Endothelial cell of hepatic sinusoid (primary cell): Measurements from ENCODE around the gene MTERF2.

Source experiments
- in situ Hi-C: cut with HindIII; loops from 2 replicates; pipeline ENCODE4 v1.10.0; 2017; ENCODE audit warnings: low sequenced_read_pairs

The MTERF2 gene

DNA sequence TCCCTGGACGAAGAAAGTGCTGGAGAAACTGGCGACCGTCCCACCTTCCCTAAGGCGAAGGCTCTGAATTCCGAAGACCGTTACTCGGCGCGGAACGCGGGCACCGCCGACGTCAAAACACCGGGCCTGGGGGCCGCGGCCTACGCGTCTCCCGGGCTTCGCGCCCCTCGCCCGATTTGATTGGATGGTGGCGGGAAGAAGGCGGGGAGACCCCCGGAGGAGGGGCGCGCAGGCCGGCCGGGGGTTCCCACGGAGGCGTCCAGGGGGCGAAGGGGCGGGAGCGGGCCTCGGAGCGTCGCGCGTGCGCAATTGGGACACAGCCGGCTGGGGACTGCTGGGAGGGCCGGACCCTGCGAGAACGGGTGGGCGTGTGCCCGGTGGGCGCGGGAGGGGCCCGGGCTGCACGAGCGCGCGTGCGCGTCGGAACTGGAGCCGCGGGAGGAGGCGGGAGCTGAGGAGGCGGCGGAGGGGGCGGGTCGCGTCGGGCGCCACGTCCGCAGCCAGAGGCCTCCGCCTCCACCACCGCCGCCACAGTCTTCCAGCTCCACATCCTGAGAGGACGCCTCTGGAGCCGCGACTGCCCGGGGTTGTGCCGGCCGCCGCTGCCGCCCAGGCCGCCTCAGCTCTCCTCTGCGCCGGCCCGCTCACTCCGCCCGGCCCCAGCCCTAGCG, 31.4 kb downstream of the MTERF2 start, which contains the start of gene TMEM263:
TMEM263 (plus strand) TSS at position 531 of the 671 bp plus-strand sequence. CDS start 11,210 bp downstream, outside the sequence.
- in situ Hi-C loops, result no loop called here

DNA sequence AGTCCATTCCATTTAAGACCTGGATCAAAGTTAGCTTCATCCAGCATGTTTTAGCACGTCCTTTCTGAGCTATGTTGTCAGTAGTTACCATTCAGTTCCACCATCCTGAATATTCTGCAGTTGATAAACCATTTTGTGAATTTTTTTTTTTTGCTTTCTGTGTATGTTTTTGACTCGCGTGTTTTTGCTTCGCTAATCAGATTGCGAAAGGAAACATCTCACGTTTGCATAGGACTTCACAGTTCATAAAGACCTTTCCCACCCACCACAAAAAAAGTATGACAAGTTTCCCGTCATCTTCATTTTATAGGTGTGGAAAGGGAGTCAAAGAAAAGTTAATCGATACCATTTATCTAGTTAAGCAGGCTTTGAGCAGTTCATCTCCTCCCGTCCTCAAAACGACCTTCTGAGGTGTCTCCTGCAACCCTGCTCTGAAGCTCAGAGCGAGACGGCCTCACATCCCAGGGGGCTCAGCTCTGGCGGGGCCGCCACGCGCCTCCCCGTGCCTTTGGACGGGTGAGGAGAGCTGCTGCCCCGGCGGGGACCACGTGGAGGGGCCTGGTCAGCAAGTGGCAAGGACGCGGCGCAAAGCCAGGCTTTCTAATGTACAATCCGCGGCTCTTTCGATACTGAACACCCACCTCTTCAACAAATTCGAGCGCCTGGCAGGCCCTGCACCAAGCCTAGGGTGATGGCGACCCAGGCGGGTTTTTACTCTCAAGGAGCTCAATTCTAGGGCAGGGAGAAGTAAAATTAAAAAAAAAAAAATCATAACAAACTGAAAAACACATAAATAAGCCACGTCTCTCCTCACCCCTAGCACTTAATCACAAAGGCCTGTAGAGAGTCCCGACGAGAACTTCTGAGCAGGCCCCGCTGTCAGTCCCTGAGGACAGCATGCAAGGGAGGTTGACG, 32.2 kb downstream of the MTERF2 start:
- in situ Hi-C loops, result no loop called here

DNA sequence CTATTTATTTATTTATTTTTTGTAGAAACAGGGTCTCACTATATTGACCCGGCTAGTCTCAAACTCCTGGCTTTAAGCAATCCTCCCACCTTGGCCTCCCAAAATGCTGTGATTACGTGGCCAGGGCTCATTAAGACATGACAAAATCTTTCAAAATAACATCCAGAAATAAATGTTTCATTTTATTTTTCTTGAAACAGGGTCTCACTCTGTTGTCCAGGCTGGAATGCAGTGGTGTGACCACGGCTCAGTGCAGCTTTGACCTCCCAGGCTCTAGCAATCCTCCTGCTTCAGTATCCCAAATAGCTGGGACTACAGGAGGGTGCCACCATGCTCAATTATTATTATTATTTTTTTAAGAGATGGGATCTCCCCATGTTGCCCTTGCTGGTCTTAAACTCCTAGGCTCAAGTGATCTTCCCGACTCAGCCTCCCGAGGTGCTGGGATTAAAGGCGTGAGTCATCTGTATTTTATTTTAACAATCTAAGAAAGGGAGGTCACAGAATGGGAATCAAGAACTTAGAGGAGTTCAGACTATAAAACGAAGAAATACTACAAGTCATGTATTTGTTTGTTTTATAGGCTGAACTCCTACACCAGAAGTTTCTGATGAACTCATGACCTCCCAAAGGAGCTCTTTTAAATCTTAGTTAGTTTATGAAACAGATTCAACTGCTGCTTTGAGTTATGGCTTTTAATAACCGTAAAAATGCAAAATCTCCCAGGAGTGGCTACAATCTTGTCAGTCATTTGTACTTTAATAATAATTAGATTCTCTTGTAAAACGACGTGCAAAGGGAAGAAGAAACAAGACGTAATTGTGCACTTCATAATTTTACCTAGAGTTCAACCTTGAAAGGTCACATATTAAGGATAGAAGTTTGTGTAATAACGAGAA, 33.3 kb downstream of the MTERF2 start:
- in situ Hi-C loops, result no loop called here

DNA sequence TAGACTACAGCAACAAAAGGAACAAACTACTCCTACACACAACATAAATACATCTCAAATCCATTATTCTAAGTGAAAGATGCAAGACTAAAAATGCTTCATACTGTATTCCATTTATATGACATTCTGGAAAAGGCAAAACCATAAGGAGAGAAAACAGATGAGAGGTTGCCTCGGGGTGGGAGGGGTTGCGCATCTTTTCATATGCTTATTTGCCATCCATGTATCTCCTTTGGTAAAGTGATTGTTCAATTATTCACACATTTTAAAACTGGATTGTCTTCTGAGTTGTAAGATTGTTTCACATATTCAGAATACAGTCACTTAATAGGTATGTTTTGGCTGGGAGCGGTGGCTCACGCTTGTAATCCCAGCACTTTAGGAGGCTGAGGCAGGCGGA, 36.4 kb downstream of the MTERF2 start:
- in situ Hi-C loops, result no loop called here

DNA sequence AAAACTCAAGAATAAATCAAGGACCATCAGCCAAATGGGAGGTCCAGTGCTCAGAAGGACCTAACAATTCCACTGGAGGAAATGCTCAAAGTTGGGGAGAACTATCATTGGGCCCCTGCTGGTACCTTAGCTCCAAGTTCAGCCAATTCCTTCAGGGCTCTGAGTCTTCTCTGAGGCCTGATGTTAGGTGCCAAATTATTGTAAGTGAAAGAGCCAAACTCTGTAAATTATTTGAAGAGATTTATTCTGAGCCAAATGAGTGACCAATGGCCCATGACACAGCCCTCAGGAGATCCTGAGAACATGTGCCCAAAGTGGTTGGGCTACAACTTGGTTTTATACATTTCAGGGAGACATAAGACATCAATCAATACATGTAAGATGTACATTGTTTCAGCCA, 39.5 kb downstream of the MTERF2 start:
- in situ Hi-C loops, result no loop called here

DNA sequence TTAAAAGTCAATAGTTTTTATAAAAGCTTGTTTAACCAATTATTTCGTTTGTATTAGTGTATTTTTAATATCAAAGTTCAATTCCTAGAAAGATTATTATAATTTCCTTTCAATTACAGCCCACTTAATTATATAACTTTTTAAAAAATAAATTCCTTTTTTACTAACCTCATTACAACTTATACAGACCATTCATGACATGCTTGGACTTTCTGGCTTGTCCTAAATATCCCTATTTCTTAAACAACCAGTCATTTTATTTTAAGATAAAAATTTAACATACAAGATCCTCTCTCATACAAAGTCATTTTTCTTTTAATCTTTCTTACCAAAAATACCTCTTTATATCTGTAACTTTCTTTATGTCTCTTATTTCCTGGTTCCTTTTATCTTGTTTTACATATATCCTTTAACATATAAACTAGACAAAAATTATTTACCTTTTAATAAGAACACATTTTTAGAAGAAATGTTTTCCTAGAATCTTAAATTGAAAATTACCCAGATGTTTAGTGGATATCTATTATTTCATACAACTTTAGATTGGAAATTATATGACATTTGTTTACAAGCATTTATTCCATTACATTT, 41.6 kb downstream of the MTERF2 start:
- in situ Hi-C loops, result no loop called here

DNA sequence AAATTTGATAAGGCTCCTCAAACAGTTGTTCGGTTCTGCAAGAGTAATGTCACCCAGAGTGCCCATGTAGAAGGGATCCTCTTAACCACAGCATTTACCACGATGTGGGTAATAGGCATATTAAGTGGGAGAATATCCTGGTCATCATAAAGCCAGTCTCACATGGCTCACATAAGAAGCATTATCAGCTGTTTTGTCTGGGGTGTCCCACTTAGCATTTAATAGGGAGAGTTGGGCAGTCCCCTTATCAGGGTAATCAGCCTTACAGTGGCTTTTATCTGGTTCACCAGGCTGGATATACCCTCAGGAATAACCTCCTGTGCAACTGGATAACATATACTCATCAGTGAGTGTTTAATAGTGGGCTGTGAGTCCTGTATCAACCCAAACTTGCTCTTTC, 44.2 kb downstream of the MTERF2 start:
- in situ Hi-C loops, result no loop called here

DNA sequence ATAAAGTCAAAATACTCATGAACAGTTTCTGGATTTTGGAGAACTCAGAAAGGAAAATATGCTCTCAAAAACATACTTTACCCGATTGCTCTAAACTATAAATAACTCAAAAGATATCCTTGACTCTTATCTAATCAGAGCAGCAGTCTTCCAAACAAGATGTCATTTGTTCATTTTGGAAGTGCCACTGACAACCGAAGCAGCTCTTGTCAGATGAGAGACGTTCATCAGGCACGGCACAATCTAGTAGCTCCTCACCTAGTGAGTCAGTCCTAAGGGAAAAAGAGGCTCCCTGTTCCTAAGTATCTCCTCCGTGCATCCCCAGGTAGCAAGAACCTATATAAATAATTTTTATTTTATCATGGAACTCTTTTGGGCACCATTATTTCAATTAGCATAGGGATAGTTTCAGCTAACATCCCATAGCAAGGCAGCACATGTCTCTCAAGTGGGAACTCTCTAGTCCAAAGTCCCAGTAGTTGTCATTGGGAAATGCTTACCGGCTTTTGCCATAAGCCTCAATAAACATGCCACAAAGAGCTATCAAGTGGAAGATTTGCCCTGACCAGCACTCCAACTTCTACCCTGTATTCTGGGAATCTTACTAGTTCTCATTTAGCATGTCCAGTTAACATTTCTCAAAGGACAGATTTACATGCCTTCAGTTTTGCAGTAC, 45.3 kb downstream of the MTERF2 start:
- in situ Hi-C loops, result no loop called here

DNA sequence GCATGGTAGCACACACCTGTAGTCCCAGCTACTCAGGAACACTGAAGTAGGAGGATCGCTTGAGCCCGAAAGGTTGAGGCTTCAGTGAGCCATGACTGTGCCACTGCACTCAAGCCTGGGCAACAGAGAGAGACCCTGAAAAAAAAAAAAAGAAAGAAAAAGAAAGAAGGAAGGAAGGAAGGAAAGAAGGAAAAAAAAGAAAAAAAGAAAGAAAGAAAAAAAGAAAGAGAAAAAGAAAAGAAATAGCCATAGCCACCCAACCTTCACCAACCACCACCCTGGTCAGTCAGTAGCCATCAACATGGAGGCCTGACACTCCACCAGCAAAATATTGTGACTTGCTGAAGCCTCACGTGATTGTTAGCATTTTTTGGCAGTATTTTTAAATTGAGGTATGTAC, 52.7 kb downstream of the MTERF2 start:
- in situ Hi-C loops, result no loop called here
